A673 (cell line): ENCODE measurements around the gene LDB2. TPM values are rescaled to one million over a fixed set of nuclear protein-coding genes. Genes with fewer than 3 reads are reported as not detected.

Experiments used
- BruUV-seq: library from RNA; stranded (reverse); fragments of 400-500 nt; replicated peaks from 2 replicates; lab custom pipeline; 2021; lab: Mats Ljungman, UMichigan
- CTCF ChIA-PET: fragments of 300-600 bp; sonication (Branson Sonifier 250); formaldehyde crosslinking; loops from one replicate; lab custom pipeline; 2022; ENCODE audit warnings: antibody characterized with exemption; lab: Charles Lee
- POLR2A ChIA-PET: fragments of 300-600 bp; sonication (Branson Sonifier 250); formaldehyde crosslinking; loops from one replicate; lab custom pipeline; 2022; ENCODE audit warnings: antibody characterized with exemption; ENCODE audit not compliant: low non-redundant PET; lab: Charles Lee
- DNase-seq: peaks from one replicate; pipeline ENCODE4 v3.0.0-alpha.2; 2015; ENCODE audit warnings: low spot score
- H3K27ac ChIP-seq: fragments of 200-600 bp; sonication (generic); 2 replicates; pipeline ENCODE4 v1.5.1; 2016; ENCODE audit warnings: mixed run types, low read depth, mild to moderate bottlenecking, mixed read lengths, antibody characterized with exemption, low read length; ENCODE audit not compliant: poor library complexity, severe bottlenecking
- H3K27me3 ChIP-seq: fragments of 200-600 bp; sonication (generic); replicated peaks from 2 replicates; pipeline ENCODE4 v1.6.1; 2017; ENCODE audit warnings: mixed run types, low read depth, mild to moderate bottlenecking, mixed read lengths, antibody characterized with exemption, low read length; ENCODE audit not compliant: insufficient read depth, poor library complexity
- H3K36me3 ChIP-seq: fragments of 200-600 bp; sonication (generic); 2 replicates; pipeline ENCODE4 v1.6.1; 2016; ENCODE audit warnings: mixed run types, mild to moderate bottlenecking, mixed read lengths, antibody characterized with exemption, low read length; ENCODE audit not compliant: insufficient read depth, poor library complexity, severe bottlenecking
- H3K4me1 ChIP-seq: fragments of 200-600 bp; sonication (generic); 2 replicates; pipeline ENCODE4 v1.6.1; 2017; ENCODE audit warnings: mixed run types, mild to moderate bottlenecking, mixed read lengths, antibody characterized with exemption, low read length; ENCODE audit not compliant: insufficient read depth, poor library complexity, severe bottlenecking
- H3K4me3 ChIP-seq: fragments of 200-600 bp; sonication (generic); 2 replicates; pipeline ENCODE4 v1.5.1; 2016; ENCODE audit warnings: low read depth, mixed run types, mild to moderate bottlenecking, mixed read lengths, low read length; ENCODE audit not compliant: poor library complexity, severe bottlenecking
- H3K9me3 ChIP-seq: fragments of 200-600 bp; sonication (generic); 2 replicates; pipeline ENCODE4 v1.6.1; 2016; ENCODE audit warnings: mixed run types, low read depth, mild to moderate bottlenecking, mixed read lengths, antibody characterized with exemption, low read length; ENCODE audit not compliant: poor library complexity, severe bottlenecking
- CTCF ChIP-seq: fragments of 300-800, 200-600 bp; sonication (generic); conservative IDR thresholded peaks from 2 replicates; pipeline ENCODE4 v1.5.1; 2017; ENCODE audit warnings: low read depth, mild to moderate bottlenecking, antibody characterized with exemption, low read length, moderate library complexity, mixed read lengths
- EZH2 ChIP-seq: fragments of 200-600 bp; sonication (generic); IDR thresholded peaks from 2 replicates; pipeline ENCODE4 v1.6.1; 2017; ENCODE audit warnings: borderline replicate concordance, low read depth, mild to moderate bottlenecking, mixed read lengths, antibody characterized with exemption, low read length; ENCODE audit not compliant: poor library complexity, severe bottlenecking
- intact Hi-C: fragments of 100-400 bp; cut with micrococcal nuclease; formaldehyde crosslinking; loops from one replicate; pipeline ENCODE4 v1.10.0; 2022; ENCODE audit not compliant: unreplicated experiment
- total RNA-seq: library from RNA; stranded (reverse); gene quantifications from 2 replicates; pipeline ENCODE4 v1.2.3, GENCODE V29; 2021

Gene LDB2
- total RNA-seq, 1 experiment from 2014 or later = 47.4 TPM

DNA sequence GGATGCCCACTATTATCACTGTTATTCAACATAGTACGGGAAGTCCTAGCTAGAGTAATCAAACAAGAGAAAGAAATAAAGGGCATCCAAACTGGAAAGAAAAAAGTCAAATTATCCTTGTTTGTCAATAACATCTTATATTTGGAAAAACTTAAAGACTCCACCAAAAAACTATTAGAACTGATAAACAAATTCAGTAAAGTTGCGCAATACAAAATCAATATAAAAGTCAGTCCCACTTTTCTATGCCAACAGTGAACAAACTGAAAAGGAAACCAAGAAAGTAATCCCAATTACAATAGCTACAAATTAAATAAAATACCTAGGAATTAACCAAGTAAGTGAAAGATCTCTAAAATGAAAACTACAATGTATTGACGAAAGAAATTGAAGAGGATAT, 321.3 kb downstream of the LDB2 start:
- BruUV-seq = no TSS peak

GRCh38 chr4:16574981-16575380, 323.5 kb downstream of the LDB2 start:
- no peaks in the 10 kb centered on the region for H3K27me3 ChIP-seq
- CTCF ChIA-PET = no interaction called here
- no peak overlapping the region for H3K4me3 ChIP-seq
- H3K9me3 ChIP-seq = no peaks in the 10 kb centered on the region
- H3K4me1 ChIP-seq = no peaks in the 10 kb centered on the region
- no peaks in the 10 kb centered on the region for H3K36me3 ChIP-seq
- H3K27ac ChIP-seq = no peak overlapping the region
- POLR2A ChIA-PET = no interaction called here
- intact Hi-C loops = no loop called here
- BruUV-seq = no TSS peak
- TF ChIP-seq CTCF = no peak
- no peak for TF ChIP-seq EZH2
- DNase-seq = no peak

More for the DNA sequence above, 321.3 kb downstream of the LDB2 start:
- ChIA-PET CTCF (no interaction called here), POLR2A (no interaction called here)
- no peaks in the 10 kb centered on the region for H3K36me3 ChIP-seq
- no peaks in the 10 kb centered on the region for H3K27me3 ChIP-seq
- H3K4me1 ChIP-seq = no peaks in the 10 kb centered on the region
- H3K4me3 ChIP-seq = no peak overlapping the region
- no peak for DNase-seq
- no peak overlapping the region for H3K27ac ChIP-seq
- TF ChIP-seq CTCF = no peak
- no peak for TF ChIP-seq EZH2
- no peaks in the 10 kb centered on the region for H3K9me3 ChIP-seq
- intact Hi-C loops = no loop called here

DNA sequence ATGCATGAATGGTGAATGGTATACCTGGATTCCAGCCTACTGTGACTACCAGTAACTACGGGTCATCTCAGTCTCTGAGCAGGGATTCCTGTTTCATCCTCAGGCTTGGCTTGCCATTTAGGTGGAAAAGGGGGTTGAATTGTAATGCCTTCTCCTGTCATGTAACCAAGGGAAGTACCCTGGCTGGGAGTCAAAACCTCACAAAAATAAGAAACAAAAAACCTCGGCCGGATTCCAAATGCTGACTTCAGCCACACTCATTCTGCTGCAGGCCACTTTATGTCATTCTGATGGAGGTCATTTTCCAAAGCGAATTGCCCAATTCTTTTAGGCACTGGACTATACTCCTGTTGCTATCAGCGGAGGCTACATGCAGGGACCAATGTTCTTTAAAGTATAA, 324.7 kb downstream of the LDB2 start:
- CTCF ChIA-PET = no interaction called here
- no peak overlapping the region for H3K4me3 ChIP-seq
- TF ChIP-seq EZH2 (no peak), CTCF (no peak)
- no peak for DNase-seq
- intact Hi-C loops = no loop called here
- no peaks in the 10 kb centered on the region for H3K36me3 ChIP-seq
- H3K27me3 ChIP-seq = no peaks in the 10 kb centered on the region
- no peaks in the 10 kb centered on the region for H3K4me1 ChIP-seq
- no peak overlapping the region for H3K27ac ChIP-seq
- POLR2A ChIA-PET = no interaction called here
- no peaks in the 10 kb centered on the region for H3K9me3 ChIP-seq
- no TSS peak for BruUV-seq
